Measurements from ENCODE around the gene MPC1.
A peak's percentile ranks its signal among the peaks of the same experiment; 100 is the strongest.
"Not testable (repeated sequence)": the region's sequence is repeated elsewhere in the genome, so short reads cannot be mapped to it uniquely, and the experiment has no call there.

The MPC1 gene

GRCh38 chr6:166344921-166345320 is 37.8 kb downstream of the MPC1 start:
- not testable (repeated sequence) for DNase-seq (ENCODE audit: low spot score)

- no peak for DNase-seq (ENCODE audit: low spot score)
These were observed 38.5 kb downstream of the MPC1 start for GRCh38 chr6:166344240-166344639.

GRCh38 chr6:166343150-166343487 is 39.6 kb downstream of the MPC1 start:
- DNase-seq (ENCODE audit: low spot score) = no peak

- DNase-seq (ENCODE audit: low spot score) = peak; percentile 95
These were observed 40.2 kb downstream of the MPC1 start, which contains the start of gene SFT2D1 for GRCh38 chr6:166342349-166343149. Gene SFT2D1, minus strand, starts transcription at chr6:166342545. Its CDS starts 64 bp downstream, at chr6:166342481.

- no peak for DNase-seq (ENCODE audit: low spot score)
These were observed 40.8 kb downstream of the MPC1 start for GRCh38 chr6:166341977-166342348.

- DNase-seq (ENCODE audit: low spot score) = no peak
These were observed 41.3 kb downstream of the MPC1 start for GRCh38 chr6:166341464-166341863.

- no peak for DNase-seq (ENCODE audit: low spot score)
These were observed 43.9 kb downstream of the MPC1 start for GRCh38 chr6:166338854-166339253.

- no peak for DNase-seq (ENCODE audit: low spot score)
These were observed 45.9 kb downstream of the MPC1 start for GRCh38 chr6:166336847-166337246.

GRCh38 chr6:166335378-166336302 is 47.1 kb downstream of the MPC1 start:
- DNase-seq (ENCODE audit: low spot score) = no peak

GRCh38 chr6:166334878-166335277 is 47.9 kb downstream of the MPC1 start:
- DNase-seq (ENCODE audit: low spot score) = no peak

GRCh38 chr6:166333172-166333995 is 49.4 kb downstream of the MPC1 start:
- no peak for DNase-seq (ENCODE audit: low spot score)

GRCh38 chr6:166331503-166332415 is 51.0 kb downstream of the MPC1 start:
- DNase-seq (ENCODE audit: low spot score) = no peak

GRCh38 chr6:166330612-166331011 is 52.1 kb downstream of the MPC1 start:
- DNase-seq (ENCODE audit: low spot score) = peak; percentile 43

- DNase-seq (ENCODE audit: low spot score) = no peak
These were observed 57.2 kb downstream of the MPC1 start for GRCh38 chr6:166325383-166326042.

- no peak for DNase-seq (ENCODE audit: low spot score)
These were observed 59.3 kb downstream of the MPC1 start for GRCh38 chr6:166323395-166323794.

- DNase-seq (ENCODE audit: low spot score) = no peak
These were observed 63.8 kb downstream of the MPC1 start for GRCh38 chr6:166318649-166319600.

- DNase-seq (ENCODE audit: low spot score) = no peak
These were observed 64.5 kb downstream of the MPC1 start for GRCh38 chr6:166318227-166318626.

- no peak for DNase-seq (ENCODE audit: low spot score)
These were observed 65.2 kb downstream of the MPC1 start for GRCh38 chr6:166317261-166318212.
